NCI-H69 (cell line): Measurements from ENCODE around the gene NUDT6.

Experiments used
- DNase-seq: peaks from one replicate; lab custom pipeline; 2025; lab: John Stamatoyannopoulos, UW

Gene NUDT6

GRCh38 chr4:122914292-122914904 lies 8.0 kb downstream of the NUDT6 start:
- peak; percentile 62 for DNase-seq

- DNase-seq: peak; percentile 6
Observed at GRCh38 chr4:122912810-122913575, 9.4 kb downstream of the NUDT6 start.

GRCh38 chr4:122911588-122911987 lies 10.8 kb downstream of the NUDT6 start:
- no peak for DNase-seq

- no peak for DNase-seq
Observed at GRCh38 chr4:122909683-122910082, 12.7 kb downstream of the NUDT6 start.

- DNase-seq: no peak
Observed at GRCh38 chr4:122908223-122908622, 14.2 kb downstream of the NUDT6 start.

GRCh38 chr4:122906859-122907305 lies 15.5 kb downstream of the NUDT6 start:
- DNase-seq: no peak

- no peak for DNase-seq
Observed at GRCh38 chr4:122903766-122904288, 18.6 kb downstream of the NUDT6 start.

- DNase-seq: no peak
Observed at GRCh38 chr4:122901247-122902010, 21.0 kb downstream of the NUDT6 start.

- no peak for DNase-seq
Observed at GRCh38 chr4:122900314-122900713, 22.1 kb downstream of the NUDT6 start.

GRCh38 chr4:122899682-122900081 lies 22.7 kb downstream of the NUDT6 start:
- no peak for DNase-seq

GRCh38 chr4:122898370-122899150 lies 23.8 kb downstream of the NUDT6 start:
- DNase-seq: peak; percentile 3

GRCh38 chr4:122896270-122896669 lies 26.1 kb downstream of the NUDT6 start:
- DNase-seq: no peak

- DNase-seq: no peak
Observed at GRCh38 chr4:122895336-122895995, 26.9 kb downstream of the NUDT6 start.

- DNase-seq: no peak
Observed at GRCh38 chr4:122894827-122895226, 27.6 kb downstream of the NUDT6 start.

- no peak for DNase-seq
Observed at GRCh38 chr4:122890147-122890795, 32.1 kb downstream of the NUDT6 start.

GRCh38 chr4:122889726-122890125 lies 32.7 kb downstream of the NUDT6 start:
- no peak for DNase-seq

- DNase-seq: no peak
Observed at GRCh38 chr4:122884499-122884898, 37.9 kb downstream of the NUDT6 start.

- DNase-seq: no peak
Observed at GRCh38 chr4:122882857-122883735, 39.3 kb downstream of the NUDT6 start.

GRCh38 chr4:122879001-122879400 lies 43.4 kb downstream of the NUDT6 start:
- DNase-seq: no peak

- DNase-seq: no peak
Observed at GRCh38 chr4:122876456-122876855, 45.9 kb downstream of the NUDT6 start.
